Measurements from ENCODE around the gene DPPA5.

DNA sequence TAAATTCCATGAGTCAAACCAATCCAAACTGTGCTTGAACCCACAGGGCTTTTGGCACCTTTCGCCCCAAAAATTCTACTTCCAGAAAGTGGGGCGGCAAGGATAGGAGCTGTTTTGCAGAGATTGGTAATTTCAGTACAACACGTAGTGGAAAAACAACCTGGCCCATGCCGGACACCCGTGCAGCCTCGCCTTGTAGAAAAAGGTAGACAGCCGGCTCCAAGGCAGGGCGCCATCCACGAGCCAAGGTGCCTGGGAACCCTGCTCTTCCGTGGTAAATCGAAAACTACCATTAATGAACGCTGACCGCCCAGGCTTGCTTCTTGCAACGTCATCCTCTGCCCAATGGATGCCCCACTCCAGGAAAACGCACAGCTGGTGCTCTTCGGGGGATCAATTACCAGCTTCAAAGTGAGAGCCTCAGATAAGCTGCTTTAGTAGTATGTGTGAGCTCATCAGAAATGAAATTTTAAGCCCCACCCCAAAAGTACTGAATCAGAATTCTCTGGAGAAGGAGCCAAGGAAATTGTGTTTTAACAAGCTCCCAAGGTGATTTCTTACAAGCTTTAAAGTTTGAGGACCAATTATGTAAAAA, 13.8 kb upstream of the DPPA5 start:
- no peak for TF ChIP-seq REST (IDR thresholded peaks at IDR 0.05; ENCODE audit: insufficient read depth in 1 of 2, low read depth in 2 of 2, low read length in 2 of 2)
- no peak for TF ChIP-seq POLR2AphosphoS5 (IDR thresholded peaks at IDR 0.05; ENCODE audit: low read depth, low read length)

Data from PFSK-1 (cell line).